ENCODE results near the gene CD27.
"Not testable (repeated sequence)": the region's sequence is repeated elsewhere in the genome, so short reads cannot be mapped to it uniquely, and the experiment has no call there.

CD27 gene

GRCh38 chr12:6444704-6445688 is at the start of gene CD27:
Gene CD27 (plus strand): TSS chr12:6444955. CDS start chr12:6445096, 141 bp downstream.
- in situ Hi-C loops (cut with MboI; ENCODE audit: low sequenced_read_pairs) = no loop called here

GRCh38 chr12:6396031-6396430 is 48.7 kb upstream of the CD27 start:
- in situ Hi-C loops (cut with MboI; ENCODE audit: low sequenced_read_pairs) = no loop called here

GRCh38 chr12:6399884-6400644 is 44.7 kb upstream of the CD27 start:
- in situ Hi-C loops (cut with MboI; ENCODE audit: low sequenced_read_pairs) = no loop called here

GRCh38 chr12:6404390-6404789 is 40.4 kb upstream of the CD27 start:
- in situ Hi-C loops (cut with MboI; ENCODE audit: low sequenced_read_pairs) = no loop called here

- in situ Hi-C loops (cut with MboI; ENCODE audit: low sequenced_read_pairs) = no loop called here
Observed at GRCh38 chr12:6405963-6406362, 38.8 kb upstream of the CD27 start.

GRCh38 chr12:6407236-6407954 is 37.4 kb upstream of the CD27 start:
- in situ Hi-C loops (cut with MboI; ENCODE audit: low sequenced_read_pairs) = no loop called here

GRCh38 chr12:6416596-6416995 is 28.2 kb upstream of the CD27 start:
- in situ Hi-C loops (cut with MboI; ENCODE audit: low sequenced_read_pairs) = no loop called here

GRCh38 chr12:6418796-6419195 is 26.0 kb upstream of the CD27 start:
- in situ Hi-C loops (cut with MboI; ENCODE audit: low sequenced_read_pairs) = no loop called here

GRCh38 chr12:6420364-6420763 is 24.4 kb upstream of the CD27 start:
- in situ Hi-C loops (cut with MboI; ENCODE audit: low sequenced_read_pairs) = loop anchor here (5.0 kb wide), 1 partner anchor 42 kb away; no protein-coding TSS in a partner anchor

GRCh38 chr12:6423267-6424007 is 21.3 kb upstream of the CD27 start:
- in situ Hi-C loops (cut with MboI; ENCODE audit: low sequenced_read_pairs) = loop anchor here (5.0 kb wide), 1 partner anchor 39 kb away; no protein-coding TSS in a partner anchor

- in situ Hi-C loops (cut with MboI; ENCODE audit: low sequenced_read_pairs) = loop anchor here (5.0 kb wide), 1 partner anchor 38 kb away; no protein-coding TSS in a partner anchor
Observed at GRCh38 chr12:6424008-6424347, 20.8 kb upstream of the CD27 start.

GRCh38 chr12:6424866-6425265 is 19.9 kb upstream of the CD27 start:
- in situ Hi-C loops (cut with MboI; ENCODE audit: low sequenced_read_pairs) = loop anchor here (5.0 kb wide), 1 partner anchor 37 kb away; no protein-coding TSS in a partner anchor

GRCh38 chr12:6425590-6426531 is 18.9 kb upstream of the CD27 start:
- in situ Hi-C loops (cut with MboI; ENCODE audit: low sequenced_read_pairs) = no loop called here

- in situ Hi-C loops (cut with MboI; ENCODE audit: low sequenced_read_pairs) = no loop called here
Observed at GRCh38 chr12:6426882-6427671, 17.7 kb upstream of the CD27 start.

GRCh38 chr12:6427796-6428195 is 17.0 kb upstream of the CD27 start:
- in situ Hi-C loops (cut with MboI; ENCODE audit: low sequenced_read_pairs) = not testable (repeated sequence)

- in situ Hi-C loops (cut with MboI; ENCODE audit: low sequenced_read_pairs) = no loop called here
Observed at GRCh38 chr12:6428326-6428725, 16.4 kb upstream of the CD27 start.

GRCh38 chr12:6430124-6430989 is 14.4 kb upstream of the CD27 start:
- in situ Hi-C loops (cut with MboI; ENCODE audit: low sequenced_read_pairs) = no loop called here
